ENCODE measurements around the gene VWA7. TPM values are rescaled to one million over a fixed set of nuclear protein-coding genes. Genes with fewer than 3 reads are reported as not detected.

Gene VWA7
- total RNA-seq, 1 donor = 0.31 TPM

DNA sequence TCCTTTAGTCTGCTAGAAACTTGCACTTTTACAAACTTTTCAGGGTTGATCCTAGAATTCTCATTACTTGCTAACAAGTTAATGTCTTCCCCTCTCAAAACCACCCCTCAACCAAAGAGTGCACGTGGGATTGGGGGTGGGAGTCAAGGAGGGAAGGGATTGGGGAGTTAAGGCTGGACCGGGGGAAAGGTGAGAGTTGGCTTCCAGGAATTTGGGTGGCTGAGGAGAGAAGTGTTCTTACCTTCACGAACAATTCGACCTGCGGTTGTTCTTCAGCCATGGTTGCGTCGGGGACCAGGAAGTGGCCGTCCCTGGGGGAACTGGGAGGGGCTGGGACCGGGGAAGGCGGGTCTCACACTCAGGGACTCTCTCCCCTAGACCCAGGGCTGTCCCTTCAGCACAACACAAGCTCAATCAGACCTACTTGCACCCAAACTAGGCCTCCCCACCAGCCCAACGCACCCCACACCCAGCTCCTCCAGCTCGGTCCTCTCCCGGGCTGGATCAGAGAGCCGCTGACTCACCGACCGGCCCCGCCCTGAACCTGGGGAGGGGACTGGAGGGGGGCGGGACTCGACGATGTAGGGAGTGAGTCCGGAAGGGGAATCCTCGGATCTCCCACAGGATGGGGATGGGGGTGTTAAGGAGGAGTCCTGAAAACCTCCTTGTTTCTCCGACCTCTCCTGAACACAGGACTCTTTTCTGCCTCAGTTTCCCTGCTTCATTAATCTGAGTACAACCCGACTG is 40.9 kb downstream of the VWA7 start, which contains the start of gene CLIC1:
CLIC1 (minus strand) TSS at position 510 of the 747 bp plus-strand sequence; CDS start at position 280, 230 bp downstream.
- Histone ChIP-seq H3K9me3 (ENCODE audit: low read depth, low read length) (no peaks in the 10 kb centered on the region), H3K4me3 (ENCODE audit: low read length) (peak within 1 kb of the TSS; percentile 92), H3K27me3 (ENCODE audit: insufficient read depth, low read length) (no peaks in the 10 kb centered on the region), H3K4me1 (ENCODE audit: insufficient read depth, low read length) (peaks cover 72% of the 10 kb centered on the region)

DNA sequence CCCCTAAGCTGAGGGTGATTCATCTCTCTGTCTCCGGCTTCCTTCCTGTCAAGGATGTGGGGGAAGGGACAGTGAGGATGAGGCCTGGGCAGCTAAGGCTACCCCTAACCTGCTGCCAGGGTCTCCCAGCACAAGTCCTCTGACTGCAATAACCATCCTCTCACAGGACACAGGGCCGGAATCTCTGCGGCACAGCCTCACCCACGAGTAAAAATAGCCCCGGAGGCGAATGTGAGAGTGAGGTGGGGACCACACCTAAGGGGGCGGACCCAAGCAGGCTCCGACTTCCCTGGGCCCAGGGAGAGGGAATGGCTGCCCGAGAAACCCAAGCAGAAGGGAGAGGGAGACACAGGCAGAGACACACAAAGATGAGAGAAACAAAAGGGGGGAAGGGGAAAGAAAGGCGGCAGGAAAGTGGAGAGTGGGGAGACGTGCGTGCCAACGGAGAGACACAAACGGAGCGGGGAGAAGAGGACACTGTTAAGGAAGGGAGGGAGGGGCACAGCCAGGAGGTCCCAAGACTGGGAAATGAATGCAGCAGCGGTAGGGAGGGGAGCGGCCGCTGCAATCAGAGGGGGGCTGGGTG is 42.2 kb downstream of the VWA7 start:
- Histone ChIP-seq H3K9me3 (ENCODE audit: low read depth, low read length) (no peaks in the 10 kb centered on the region), H3K4me1 (ENCODE audit: insufficient read depth, low read length) (peaks cover 75% of the 10 kb centered on the region), H3K27me3 (ENCODE audit: insufficient read depth, low read length) (no peaks in the 10 kb centered on the region), H3K4me3 (ENCODE audit: low read length) (peak overlapping the region; percentile 92)

DNA sequence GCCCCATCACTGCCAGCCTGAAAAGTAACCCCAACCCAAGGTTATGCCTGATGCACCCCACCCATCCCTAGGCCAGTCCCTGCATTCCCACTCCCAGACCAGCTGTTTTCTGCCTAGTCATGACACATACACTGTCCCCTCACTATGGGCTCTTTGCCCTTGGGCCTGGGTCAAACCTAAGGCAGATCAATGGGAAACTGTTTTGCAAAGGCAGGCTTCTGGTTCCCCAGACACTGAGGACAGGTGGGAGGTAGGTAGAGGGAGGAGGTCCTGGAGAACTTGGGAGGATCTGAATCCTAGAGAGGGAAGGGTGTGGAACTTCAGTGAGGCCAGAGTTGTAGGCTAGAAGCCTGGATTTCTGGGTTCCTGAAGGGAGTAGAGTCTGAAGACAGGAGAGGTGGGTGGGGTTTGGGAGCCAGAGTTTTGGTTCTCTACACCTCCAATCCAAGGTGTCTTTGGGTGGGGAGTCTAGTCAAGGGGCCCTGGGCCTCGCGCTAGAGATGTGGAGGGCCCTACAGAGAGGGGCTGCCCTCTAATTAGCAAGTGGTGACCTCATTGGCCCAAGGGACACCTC is 42.8 kb downstream of the VWA7 start:
- Histone ChIP-seq H3K27me3 (ENCODE audit: insufficient read depth, low read length) (no peaks in the 10 kb centered on the region), H3K4me1 (ENCODE audit: insufficient read depth, low read length) (peaks cover 77% of the 10 kb centered on the region), H3K4me3 (ENCODE audit: low read length) (peak overlapping the region; percentile 92), H3K9me3 (ENCODE audit: low read depth, low read length) (no peaks in the 10 kb centered on the region)

DNA sequence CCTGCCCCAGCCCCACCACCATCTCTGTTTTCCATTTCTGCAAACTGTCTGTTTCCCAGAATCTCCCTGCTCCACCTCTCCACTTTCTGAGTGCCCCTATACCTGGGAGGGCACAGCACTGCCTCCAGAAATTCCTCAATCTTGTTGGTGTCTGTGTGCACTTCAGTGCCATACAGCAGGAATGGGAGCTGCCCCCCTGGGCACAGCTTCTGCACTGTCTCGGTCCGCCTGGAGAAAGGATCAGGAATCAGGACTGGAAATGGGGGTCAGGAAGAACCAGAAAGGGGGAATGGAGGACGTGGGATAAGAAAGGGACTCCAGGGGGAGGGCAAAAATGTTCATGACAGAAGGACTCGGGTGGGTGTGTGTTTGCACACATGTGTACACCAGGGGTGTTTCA is 43.4 kb downstream of the VWA7 start:
- Histone ChIP-seq H3K9me3 (ENCODE audit: low read depth, low read length) (no peaks in the 10 kb centered on the region), H3K4me1 (ENCODE audit: insufficient read depth, low read length) (peaks cover 77% of the 10 kb centered on the region), H3K27me3 (ENCODE audit: insufficient read depth, low read length) (no peaks in the 10 kb centered on the region), H3K4me3 (ENCODE audit: low read length) (no peak overlapping the region)

DNA sequence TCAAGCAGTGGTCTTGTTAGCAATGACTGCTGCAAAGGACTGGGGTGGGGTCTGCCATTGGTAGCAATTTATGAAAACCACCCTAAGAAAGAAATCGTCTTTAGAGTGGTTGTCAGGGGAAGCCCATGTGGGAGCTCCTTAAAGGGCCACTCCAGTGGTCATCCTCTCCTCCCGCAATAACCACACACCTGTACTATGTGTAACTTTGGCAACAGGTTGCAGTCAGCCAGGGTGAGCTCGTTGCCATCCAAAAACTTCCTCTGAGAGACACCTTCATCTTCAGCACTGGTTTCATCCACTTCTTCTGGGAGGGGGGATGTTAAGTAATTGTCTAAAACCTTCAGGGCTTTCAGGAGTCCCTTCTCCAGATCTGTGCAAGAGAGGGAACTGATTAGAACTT is 45.1 kb downstream of the VWA7 start:
- H3K4me3 ChIP-seq (ENCODE audit: low read length) = no peak overlapping the region
- no peaks in the 10 kb centered on the region for H3K9me3 ChIP-seq (ENCODE audit: low read depth, low read length)
- no peaks in the 10 kb centered on the region for H3K27me3 ChIP-seq (ENCODE audit: insufficient read depth, low read length)
- peaks cover 77% of the 10 kb centered on the region for H3K4me1 ChIP-seq (ENCODE audit: insufficient read depth, low read length)

DNA sequence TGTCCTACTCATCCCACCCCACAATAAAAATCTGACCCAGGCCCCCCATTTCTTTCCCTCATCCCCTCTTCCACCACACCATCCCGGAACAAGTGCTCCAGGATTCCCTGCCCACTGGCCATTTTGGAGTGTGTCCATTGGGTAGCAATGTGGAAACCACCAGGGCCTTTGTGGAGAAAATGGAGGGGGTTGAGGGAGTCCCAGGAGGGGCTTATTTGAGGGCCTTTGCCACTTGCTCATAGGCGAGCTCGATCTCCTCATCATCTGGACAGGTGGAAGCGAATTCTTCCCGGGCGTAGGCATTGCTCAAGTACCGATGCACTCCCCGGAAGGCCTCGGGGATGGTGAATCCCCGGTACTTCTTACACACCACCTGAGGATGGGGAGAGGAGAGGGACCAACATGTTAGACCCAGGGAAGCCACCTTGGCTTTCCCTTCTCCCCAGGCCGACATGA is 46.5 kb downstream of the VWA7 start:
- Histone ChIP-seq H3K9me3 (ENCODE audit: low read depth, low read length) (no peaks in the 10 kb centered on the region), H3K27me3 (ENCODE audit: insufficient read depth, low read length) (no peaks in the 10 kb centered on the region), H3K4me1 (ENCODE audit: insufficient read depth, low read length) (peaks cover 83% of the 10 kb centered on the region), H3K4me3 (ENCODE audit: low read length) (no peak overlapping the region)

DNA sequence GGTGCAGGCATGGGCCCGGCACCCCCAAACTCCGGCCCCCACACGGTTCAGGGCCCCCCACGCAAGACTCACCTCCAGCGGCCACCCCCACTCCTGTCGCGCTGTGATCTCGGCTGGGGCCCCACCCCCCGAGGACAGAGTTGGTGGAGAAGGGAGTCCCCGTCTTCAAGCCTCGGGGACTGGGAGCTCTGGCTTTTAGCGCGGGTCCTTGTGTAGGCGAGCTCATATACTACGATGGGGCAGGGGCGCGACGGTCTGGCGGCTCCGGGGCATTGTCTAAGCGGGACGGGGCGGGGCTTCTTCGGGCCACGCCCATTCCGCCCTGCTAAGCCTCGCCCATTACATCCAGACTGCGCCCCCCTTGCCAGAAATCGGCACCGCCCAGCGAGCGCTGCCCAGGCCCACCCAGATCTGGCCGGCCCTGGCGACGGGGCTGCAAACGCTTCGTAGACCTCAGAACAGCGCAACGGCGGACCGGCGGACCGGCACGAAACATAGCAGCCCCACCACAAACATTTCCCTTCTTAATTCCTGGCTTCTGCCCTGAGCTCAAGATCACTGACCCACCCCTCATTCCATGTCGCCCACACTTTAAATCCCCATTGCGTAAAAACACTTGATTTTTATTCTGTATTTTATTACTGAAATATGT is 47.0 kb downstream of the VWA7 start:
- Histone ChIP-seq H3K4me1 (ENCODE audit: insufficient read depth, low read length) (peaks cover 85% of the 10 kb centered on the region), H3K27me3 (ENCODE audit: insufficient read depth, low read length) (no peaks in the 10 kb centered on the region), H3K4me3 (ENCODE audit: low read length) (peak overlapping the region; percentile 73), H3K9me3 (ENCODE audit: low read depth, low read length) (no peaks in the 10 kb centered on the region)

DNA sequence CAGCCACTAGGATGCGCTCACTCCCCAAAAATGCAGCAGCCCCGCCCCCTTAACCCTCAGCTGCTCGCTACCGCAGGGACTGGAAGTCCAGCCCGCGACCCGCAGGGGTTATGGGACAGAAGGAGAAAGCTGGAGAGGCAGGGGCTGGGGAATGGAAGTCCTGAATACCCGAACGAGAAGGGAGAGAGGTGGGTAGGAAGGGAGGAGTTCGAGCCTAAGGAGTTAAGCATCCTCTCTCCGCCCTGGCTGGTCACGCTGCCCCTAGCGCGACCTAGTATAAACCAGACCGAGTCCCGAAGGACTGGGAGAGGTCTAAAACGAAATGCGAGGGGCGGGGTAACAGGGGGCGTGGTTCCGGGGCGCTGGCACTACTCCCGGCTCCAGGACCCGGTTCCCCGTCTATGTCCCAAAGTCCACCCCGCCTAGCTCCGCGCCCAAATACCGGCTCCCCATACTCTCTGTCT is 47.6 kb downstream of the VWA7 start:
- no peaks in the 10 kb centered on the region for H3K9me3 ChIP-seq (ENCODE audit: low read depth, low read length)
- H3K4me3 ChIP-seq (ENCODE audit: low read length) = peak overlapping the region; percentile 73
- peaks cover 83% of the 10 kb centered on the region for H3K4me1 ChIP-seq (ENCODE audit: insufficient read depth, low read length)

DNA sequence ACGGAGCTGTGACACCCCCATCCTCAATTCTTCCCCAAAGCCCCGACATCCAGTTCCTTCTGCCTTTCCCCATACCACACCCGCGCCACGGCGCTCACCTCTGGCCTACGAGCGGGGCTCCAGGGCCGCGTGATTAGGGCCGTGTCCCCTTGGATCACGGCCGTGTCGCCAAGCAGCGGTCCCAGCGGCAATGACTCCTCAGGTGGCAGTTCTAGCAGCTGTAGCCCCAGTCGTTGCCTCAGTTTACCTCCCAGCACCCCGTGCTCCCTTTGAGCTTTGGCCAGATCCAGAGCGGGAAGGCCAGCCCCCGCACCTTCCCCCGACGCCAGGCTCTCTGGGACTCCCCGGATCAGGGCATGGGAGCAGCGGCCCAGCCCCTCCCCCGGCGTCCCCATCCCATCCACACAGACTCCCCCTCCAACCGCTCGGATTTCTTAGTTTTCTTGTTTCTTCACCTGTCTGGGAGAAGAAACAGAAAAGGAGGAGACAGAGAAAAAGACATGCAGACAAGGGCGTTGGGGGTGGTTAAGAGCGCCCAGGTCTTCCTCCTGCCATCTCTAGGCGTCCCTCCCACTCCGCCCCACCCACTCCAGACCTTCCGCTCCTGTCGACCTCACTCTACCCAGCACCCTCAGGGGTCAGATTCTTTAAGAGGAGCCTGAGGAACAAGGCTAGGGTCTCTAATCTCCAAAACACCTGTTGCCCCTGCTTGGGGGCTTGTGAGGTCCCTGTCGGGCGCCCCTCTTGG is 48.2 kb downstream of the VWA7 start, which contains the start of gene DDAH2:
DDAH2 (minus strand) TSS at position 533 of the 748 bp plus-strand sequence; CDS start at position 395, 138 bp downstream.
- H3K4me1 ChIP-seq (ENCODE audit: insufficient read depth, low read length) = peaks cover 77% of the 10 kb centered on the region
- H3K9me3 ChIP-seq (ENCODE audit: low read depth, low read length) = no peaks in the 10 kb centered on the region
- peak within 1 kb of the TSS; percentile 73 for H3K4me3 ChIP-seq (ENCODE audit: low read length)
- H3K27me3 ChIP-seq (ENCODE audit: insufficient read depth, low read length) = no peaks in the 10 kb centered on the region

More for the DNA sequence above, 47.6 kb downstream of the VWA7 start:
- no peaks in the 10 kb centered on the region for H3K27me3 ChIP-seq (ENCODE audit: insufficient read depth, low read length)

DNA sequence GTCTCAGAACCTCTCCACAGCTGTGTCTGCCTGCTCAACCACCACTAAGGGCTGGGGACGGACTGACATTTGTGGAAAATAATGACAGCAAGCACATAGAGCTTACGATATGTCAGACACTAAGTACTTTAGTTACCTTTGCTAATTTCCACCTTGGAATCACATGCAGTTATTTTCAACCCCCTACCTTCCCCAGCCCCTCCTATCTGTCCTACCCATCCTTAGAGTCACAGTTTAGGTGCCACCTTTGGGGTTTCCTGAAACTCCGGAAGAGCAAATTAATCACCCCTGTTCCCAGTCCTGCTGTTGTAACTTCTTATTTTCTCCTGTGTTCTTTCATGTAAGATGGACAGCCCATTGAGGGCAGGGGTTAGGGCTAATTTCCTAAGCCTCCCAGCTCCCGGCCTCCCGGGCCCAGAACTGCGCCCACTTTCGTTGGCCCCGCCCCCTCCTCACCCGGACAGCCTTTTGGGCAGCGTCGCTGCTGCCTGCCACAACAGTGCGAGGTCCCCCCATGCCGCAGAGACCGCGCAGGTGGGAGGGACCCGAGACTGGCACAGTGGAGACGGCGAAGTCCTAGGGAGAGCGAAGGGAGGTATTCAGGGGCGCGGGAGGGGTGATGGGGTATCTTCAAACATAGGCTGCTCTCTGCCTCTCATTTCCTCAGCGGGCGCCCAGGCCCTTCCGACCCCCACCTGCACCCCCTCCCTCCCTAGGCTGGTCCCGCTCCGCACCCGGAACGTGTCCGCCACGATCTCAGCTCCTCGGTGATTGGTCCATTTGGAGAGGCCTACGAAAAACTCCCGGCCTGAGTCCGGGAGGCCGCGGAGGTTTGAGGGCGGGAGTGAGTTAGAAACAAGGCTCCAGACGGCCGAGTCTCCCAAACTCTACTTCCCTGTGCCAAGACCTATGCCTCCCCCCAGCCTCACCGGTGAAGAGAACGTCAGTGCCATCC is 49.1 kb downstream of the VWA7 start:
- Histone ChIP-seq H3K4me3 (ENCODE audit: low read length) (no peak overlapping the region), H3K9me3 (ENCODE audit: low read depth, low read length) (no peaks in the 10 kb centered on the region), H3K4me1 (ENCODE audit: insufficient read depth, low read length) (peaks cover 71% of the 10 kb centered on the region), H3K27me3 (ENCODE audit: insufficient read depth, low read length) (no peaks in the 10 kb centered on the region)

DNA sequence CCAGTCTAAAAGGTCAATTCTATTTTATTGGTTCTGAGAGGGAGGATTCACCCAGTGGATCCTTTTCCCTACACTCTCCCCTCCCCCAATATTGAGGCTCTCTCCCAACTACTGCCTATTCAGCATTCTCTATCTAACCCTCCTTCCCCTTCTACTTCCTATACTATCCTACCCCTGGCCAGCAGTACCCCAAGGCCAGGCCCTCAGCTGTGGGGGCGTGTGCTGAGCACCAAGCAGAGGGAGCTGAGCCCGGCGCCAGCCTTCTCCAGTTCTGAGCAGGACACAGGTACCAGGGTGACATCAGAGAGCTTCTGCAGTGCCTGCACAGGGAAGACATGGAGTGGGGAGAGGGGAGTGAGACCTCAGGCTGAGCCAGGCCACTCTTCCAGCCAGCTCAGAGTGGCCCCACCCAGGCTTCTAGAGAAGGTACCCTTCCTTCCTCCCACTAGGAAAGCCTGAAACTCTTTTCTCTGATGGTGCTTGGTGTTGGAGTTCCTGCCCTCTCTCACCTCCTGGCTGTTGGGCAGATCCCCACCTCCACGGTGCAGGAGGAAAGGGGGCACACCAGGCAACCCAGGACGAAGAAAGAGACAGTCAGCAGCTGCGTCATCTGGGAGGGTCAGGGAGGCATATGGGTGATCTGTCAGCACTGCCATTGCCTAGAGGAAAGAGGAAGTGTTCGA is 50.0 kb downstream of the VWA7 start:
- Histone ChIP-seq H3K27me3 (ENCODE audit: insufficient read depth, low read length) (no peaks in the 10 kb centered on the region), H3K9me3 (ENCODE audit: low read depth, low read length) (no peaks in the 10 kb centered on the region), H3K4me3 (ENCODE audit: low read length) (no peak overlapping the region), H3K4me1 (ENCODE audit: insufficient read depth, low read length) (peaks cover 64% of the 10 kb centered on the region)

DNA sequence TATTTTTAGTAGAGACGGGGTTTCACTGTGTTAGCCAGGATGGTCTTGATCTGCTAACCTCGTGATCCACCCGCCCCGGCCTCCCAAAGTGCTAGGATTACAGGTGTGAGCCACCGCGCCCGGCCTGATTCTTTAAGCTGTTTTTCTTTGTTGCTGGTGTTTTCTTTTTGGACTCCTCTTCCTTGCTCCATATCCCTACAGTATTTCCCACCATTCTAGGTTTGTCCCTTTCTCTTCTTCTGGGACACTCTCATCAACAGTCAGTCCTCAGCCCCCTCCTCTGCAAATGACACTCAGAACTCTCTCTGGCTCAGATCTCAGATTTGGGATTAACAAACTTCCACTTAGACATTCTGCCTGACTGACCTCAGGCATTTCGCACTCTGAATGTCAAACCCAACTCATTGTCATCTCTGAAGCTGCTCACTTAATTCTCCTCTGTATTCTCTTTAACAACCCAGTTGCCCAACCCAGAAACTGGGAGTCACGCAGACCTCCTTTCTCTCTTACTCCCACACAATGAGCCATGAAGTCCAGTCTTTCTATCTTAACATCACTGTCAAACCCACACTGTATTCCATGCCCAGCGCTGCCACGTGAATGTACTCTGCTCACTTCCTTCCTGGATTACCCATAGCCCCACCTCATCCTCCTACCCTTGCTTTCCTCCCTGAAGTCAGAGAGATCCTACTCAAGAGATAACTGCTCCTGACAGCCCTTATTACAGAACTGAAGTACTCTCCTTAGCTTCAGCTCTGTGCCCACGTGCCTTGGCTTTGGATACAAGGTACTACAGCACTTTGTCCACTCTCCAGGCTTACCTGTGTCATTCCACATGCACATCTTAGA is 51.4 kb downstream of the VWA7 start:
- Histone ChIP-seq H3K27me3 (ENCODE audit: insufficient read depth, low read length) (no peaks in the 10 kb centered on the region), H3K4me3 (ENCODE audit: low read length) (no peak overlapping the region), H3K4me1 (ENCODE audit: insufficient read depth, low read length) (peaks cover 56% of the 10 kb centered on the region), H3K9me3 (ENCODE audit: low read depth, low read length) (no peaks in the 10 kb centered on the region)
